Right cardiac atrium (tissue), 5 donors: ENCODE measurements around the gene RNU5B-1. TPM values are rescaled to one million over a fixed set of nuclear protein-coding genes. Genes with fewer than 3 reads are reported as not detected.

Experiments used
- ATAC-seq, 2 donors: fragments of 200-7000 bp; cut with Tn5 transposase; one replicate each; pipeline versions ENCODE4 v1.8.0 to v1.9.1; 2020; ENCODE audit warnings: moderate library complexity in 2 of 2, mild to moderate bottlenecking in 1 of 2
- DNase-seq, 3 donors: peaks; one replicate each; pipeline ENCODE4 v3.0.0-alpha.2; 2020
- H3K27ac ChIP-seq: one replicate; pipeline ENCODE4 v1.5.1; 2013; ENCODE audit warnings: mild to moderate bottlenecking, low read length, control low read depth, moderate library complexity
- H3K27me3 ChIP-seq: one replicate; pipeline ENCODE4 v1.6.1; 2013; ENCODE audit not compliant: control insufficient read depth, insufficient read depth
- H3K4me1 ChIP-seq: one replicate; pipeline ENCODE4 v1.6.1; 2013; ENCODE audit warnings: low read length; ENCODE audit not compliant: control insufficient read depth, insufficient read depth
- H3K4me3 ChIP-seq: one replicate; pipeline ENCODE4 v1.5.1; 2013; ENCODE audit warnings: low read length, control low read depth
- H3K9me3 ChIP-seq: one replicate; pipeline ENCODE4 v1.6.1; 2013; ENCODE audit warnings: low read length; ENCODE audit not compliant: control insufficient read depth
- WGBS: extraction: QIAGEN DNeasy Blood & Tissue Kit; methylation state at CpG from one replicate; pipeline ENCODE4 v1.1.7; 2013; 5-methylcytosine and 5-hydroxymethylcytosine counted together
- intact Hi-C, 4 donors: fragments of 100-400 bp; cut with DNase I; formaldehyde crosslinking; loops; one replicate each; pipeline versions ENCODE4 v1.11.0 to v1.14.0; 2022 to 2023
- polyA plus RNA-seq: library from polyadenylated mRNA; stranded (reverse); fragments of 200-250 nt; gene quantifications from one replicate; pipeline ENCODE4 v1.2.3, GENCODE V29; 2013
- total RNA-seq, 4 donors: library from RNA; stranded (reverse); fragmentation: NEBNext Ultra II Directional; extraction: Animal tissue kit (Norgen Biotek cat#: 25700); gene quantifications; one replicate each; pipeline ENCODE4 v1.2.1, GENCODE V29; 2021
- donor health status: healthy with polysubstance abuse.
- donor health status: DM: no; HTN: yes; CAD: no.
- donor health status: DM: no; HTN: no; CAD: no.
- donor health status: DM: no; HTN: yes; CAD: no; lungs with severe emphysema.
- donor health status: DM: yes; HTN: yes; CAD: no.

Gene RNU5B-1
- total and polyA plus RNA-seq, 5 donors: 16.9 to 71.0 (median 42.7) TPM; not detected in 1

GRCh38 chr15:65289261-65289854, 15.1 kb upstream of the RNU5B-1 start:
- Histone ChIP-seq H3K27ac (no peak overlapping the region), H3K9me3 (no peaks in the 10 kb centered on the region)
- intact Hi-C loops: loop anchor here in 1 of 4 donors (5.0 kb wide), 1 partner anchor 102 kb away; the partner anchor contains the start of gene CLPX

DNA sequence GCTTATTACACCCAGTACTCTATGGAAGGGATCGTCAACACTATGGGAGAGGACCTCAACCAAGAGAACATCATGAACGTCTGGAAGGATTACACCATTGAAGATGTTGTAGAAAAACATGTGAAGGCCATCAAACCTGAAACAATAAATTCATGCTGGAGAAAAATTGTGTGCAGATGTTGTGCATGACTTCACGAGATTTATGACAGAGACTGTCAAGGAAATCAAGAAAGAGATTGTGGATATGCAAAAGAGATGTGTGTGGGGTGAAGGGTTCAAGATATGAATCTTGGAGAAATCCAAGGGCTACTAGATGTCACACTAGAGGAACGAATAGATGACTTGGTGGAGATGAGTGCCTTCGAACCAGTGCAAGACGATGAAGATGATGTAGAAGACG, 14.2 kb upstream of the RNU5B-1 start:
- H3K27ac ChIP-seq: no peak overlapping the region
- no peaks in the 10 kb centered on the region for H3K4me1 ChIP-seq
- H3K4me3 ChIP-seq: no peak overlapping the region
- ATAC-seq (no peak), DNase-seq (no peak)
- no peaks in the 10 kb centered on the region for H3K27me3 ChIP-seq
- no peaks in the 10 kb centered on the region for H3K9me3 ChIP-seq
- intact Hi-C loops: no loop called here
- WGBS: 89% methylated on average over 7 of the region's 7 CpGs

More at GRCh38 chr15:65289261-65289854, 15.1 kb upstream of the RNU5B-1 start:
- Histone ChIP-seq H3K4me3 (no peak overlapping the region), H3K4me1 (no peaks in the 10 kb centered on the region), H3K27me3 (no peaks in the 10 kb centered on the region)
- 80% methylated on average over 7 of the region's 7 CpGs for WGBS
- ATAC-seq (no peak), DNase-seq (no peak)

DNA sequence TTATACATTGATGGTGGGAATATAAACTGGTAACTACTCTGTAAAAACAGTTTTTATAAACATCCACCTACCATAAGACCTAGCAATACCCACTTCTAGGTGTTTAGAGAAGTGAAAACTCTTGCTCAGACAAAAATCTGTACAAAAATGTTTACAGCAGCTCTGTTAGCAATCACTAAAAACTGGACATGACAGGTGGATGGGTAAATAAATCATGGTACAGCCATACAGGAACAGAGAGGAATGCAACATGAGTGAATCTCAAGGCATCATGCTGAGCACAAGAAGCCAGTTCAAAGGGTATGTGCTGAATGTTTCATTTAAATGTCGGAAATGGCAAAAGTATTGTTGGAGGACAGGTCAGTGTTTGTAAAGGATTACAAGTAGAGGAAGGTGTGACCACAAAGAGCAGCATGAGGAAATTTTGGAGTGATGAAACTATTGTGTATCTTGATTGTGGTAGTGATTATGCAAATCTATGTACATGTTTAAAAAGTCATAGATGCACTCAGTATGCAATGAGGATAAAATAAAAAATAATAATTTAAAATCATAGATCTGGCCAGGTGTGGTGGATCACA, 11.4 kb upstream of the RNU5B-1 start:
- no peak overlapping the region for H3K4me3 ChIP-seq
- ATAC-seq (no peak), DNase-seq (no peak)
- intact Hi-C loops: no loop called here
- H3K9me3 ChIP-seq: no peaks in the 10 kb centered on the region
- no peaks in the 10 kb centered on the region for H3K4me1 ChIP-seq
- 70% methylated on average over 1 of the region's 1 CpG for WGBS
- no peak overlapping the region for H3K27ac ChIP-seq
- H3K27me3 ChIP-seq: no peaks in the 10 kb centered on the region

- Histone ChIP-seq H3K4me3 (no peak overlapping the region), H3K27me3 (no peaks in the 10 kb centered on the region), H3K9me3 (no peaks in the 10 kb centered on the region), H3K27ac (no peak overlapping the region), H3K4me1 (no peaks in the 10 kb centered on the region)
- no peak for DNase-seq
- 87% methylated on average over 11 of the region's 11 CpGs for WGBS
- intact Hi-C loops: loop anchor here in 2 of 4 donors (5.0 kb wide), 1 partner anchor 111 kb away; the partner anchor contains the start of gene CLPX (in 2 of the 2)
- no peak for ATAC-seq
Observed at GRCh38 chr15:65298731-65299130, 5.7 kb upstream of the RNU5B-1 start.

DNA sequence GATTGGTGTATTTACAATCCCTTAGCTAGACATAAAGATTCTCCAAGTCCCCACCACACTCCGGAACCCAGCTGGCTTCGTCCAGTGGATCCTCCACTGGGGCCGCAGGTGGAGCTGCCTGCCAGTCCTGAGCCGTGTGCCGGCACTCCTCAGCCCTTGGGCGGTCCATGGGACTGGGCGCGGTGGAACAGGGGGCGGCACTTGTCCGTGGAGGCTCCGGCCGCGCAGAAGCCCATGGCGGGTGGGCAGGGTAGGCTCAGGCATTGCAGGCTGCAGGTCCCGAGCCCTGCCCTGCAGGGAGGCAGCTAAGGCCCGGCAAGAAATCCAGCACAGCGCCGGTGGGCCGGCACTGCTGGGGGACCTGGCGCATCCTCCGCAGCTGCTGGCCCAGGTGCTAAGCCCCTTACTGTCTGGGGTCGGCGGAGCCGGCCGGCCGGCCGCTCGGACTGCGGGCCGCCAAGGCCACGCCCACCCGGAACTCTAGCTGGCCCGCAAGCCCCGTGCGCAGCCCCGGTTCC, 3.5 kb upstream of the RNU5B-1 start:
- intact Hi-C loops: loop anchor here in 1 of 4 donors (5.0 kb wide), 1 partner anchor 114 kb away; the partner anchor contains the start of gene CLPX
- no peak overlapping the region for H3K4me3 ChIP-seq
- DNase-seq: no peak
- H3K27me3 ChIP-seq: no peaks in the 10 kb centered on the region
- H3K27ac ChIP-seq: no peak overlapping the region
- WGBS: 93% methylated on average over 36 of the region's 36 CpGs
- no peak for ATAC-seq
- H3K4me1 ChIP-seq: no peaks in the 10 kb centered on the region
- H3K9me3 ChIP-seq: no peaks in the 10 kb centered on the region

GRCh38 chr15:65302061-65302460, 2.4 kb upstream of the RNU5B-1 start:
- no peaks in the 10 kb centered on the region for H3K9me3 ChIP-seq
- 82% methylated on average over 24 of the region's 24 CpGs for WGBS
- no peak overlapping the region for H3K27ac ChIP-seq
- no peak overlapping the region for H3K4me3 ChIP-seq
- H3K27me3 ChIP-seq: no peaks in the 10 kb centered on the region
- intact Hi-C loops: loop anchor here in 1 of 4 donors (5.0 kb wide), 1 partner anchor 115 kb away; the partner anchor contains the start of gene CLPX
- ATAC-seq (no peak), DNase-seq (peak in 2 of 3 donors; percentile 62 to 68)
- no peaks in the 10 kb centered on the region for H3K4me1 ChIP-seq

DNA sequence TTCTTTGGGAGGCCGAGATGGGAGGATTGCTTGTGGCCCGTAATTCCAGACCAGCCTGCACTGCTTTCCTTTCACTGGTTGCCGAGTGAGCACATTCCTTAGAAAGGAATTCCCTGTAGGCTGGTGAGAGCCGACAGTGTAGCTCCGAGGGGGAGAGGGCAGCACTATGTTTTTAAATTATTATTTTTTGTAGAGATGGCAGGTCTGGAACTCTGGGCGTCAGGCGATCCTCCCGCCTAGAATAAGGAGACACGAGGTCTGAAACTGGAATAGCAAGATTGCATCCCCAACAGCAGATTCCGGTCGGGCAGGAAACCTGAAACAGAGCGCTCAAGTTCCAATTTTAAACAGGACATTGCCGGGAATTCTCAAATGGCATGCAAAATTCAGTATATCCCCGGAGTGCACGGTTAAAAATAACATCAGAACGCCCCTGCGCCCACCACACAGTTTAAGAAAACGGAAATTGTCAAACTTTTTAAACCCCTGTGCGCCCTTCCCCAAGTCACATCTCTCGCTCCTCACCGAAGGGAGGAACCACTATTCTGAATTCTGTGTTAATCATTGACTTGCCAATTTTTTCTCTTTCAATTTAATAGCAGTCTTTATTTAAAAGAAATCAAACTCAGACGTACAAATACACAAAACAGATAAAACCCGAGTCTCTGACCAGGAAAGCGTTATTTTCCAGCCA, 643 bp upstream of the RNU5B-1 start:
- Histone ChIP-seq H3K27me3 (no peaks in the 10 kb centered on the region), H3K4me1 (no peaks in the 10 kb centered on the region), H3K9me3 (no peaks in the 10 kb centered on the region), H3K4me3 (peak overlapping the region; percentile 97), H3K27ac (peak overlapping the region; percentile 99)
- ATAC-seq: peak; percentile 68 to 72
- WGBS: 1% methylated on average over 24 of the region's 24 CpGs
- DNase-seq: peak; percentile 30 to 64 (median 59)
- intact Hi-C loops: loop anchor here in 1 of 4 donors (5.0 kb wide), 1 partner anchor 117 kb away; the partner anchor contains the start of gene CLPX

DNA sequence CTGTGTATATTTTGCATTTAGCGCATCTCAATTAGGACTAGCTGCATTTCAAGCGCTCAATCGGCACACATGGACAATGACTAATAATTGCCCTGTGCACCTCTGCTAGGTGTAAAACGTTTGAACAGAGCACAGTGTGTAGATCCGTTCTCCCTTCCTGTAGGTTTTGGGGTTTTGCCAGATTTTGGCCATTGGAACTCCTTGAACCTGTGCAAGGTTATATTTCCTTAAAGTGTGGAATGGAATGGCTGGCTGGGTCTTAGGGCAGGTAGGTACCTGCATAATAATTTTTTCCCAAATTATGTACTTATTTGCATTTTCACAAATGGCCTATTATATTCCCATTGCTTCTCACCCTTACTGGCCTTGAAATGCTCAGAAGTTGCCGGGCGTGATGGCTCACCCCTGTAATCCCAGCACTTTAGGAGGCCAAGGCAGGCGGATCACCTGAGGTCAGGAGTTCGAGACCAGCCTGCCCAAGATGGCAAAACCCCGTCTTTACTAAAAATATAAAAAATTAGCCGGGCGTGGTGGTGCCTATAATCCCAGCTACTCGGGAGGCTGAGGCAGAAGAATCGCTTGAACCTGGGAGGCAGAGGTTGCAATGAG, 777 bp downstream of the RNU5B-1 start:
- Histone ChIP-seq H3K27ac (peak overlapping the region; percentile 96), H3K4me1 (no peaks in the 10 kb centered on the region), H3K27me3 (no peaks in the 10 kb centered on the region), H3K4me3 (peak overlapping the region; percentile 97), H3K9me3 (no peaks in the 10 kb centered on the region)
- intact Hi-C loops: no loop called here
- DNase-seq (peak in 1 of 3 donors; percentile 27), ATAC-seq (peak; percentile 15 to 30)
- WGBS: 54% methylated on average over 14 of the region's 14 CpGs

GRCh38 chr15:65305776-65306175, 1.3 kb downstream of the RNU5B-1 start:
- no peak overlapping the region for H3K4me3 ChIP-seq
- no peak overlapping the region for H3K27ac ChIP-seq
- ATAC-seq (no peak), DNase-seq (peak in 1 of 3 donors; percentile 6)
- 80% methylated on average over 3 of the region's 3 CpGs for WGBS
- no peaks in the 10 kb centered on the region for H3K27me3 ChIP-seq
- intact Hi-C loops: no loop called here
- H3K9me3 ChIP-seq: no peaks in the 10 kb centered on the region
- no peaks in the 10 kb centered on the region for H3K4me1 ChIP-seq

DNA sequence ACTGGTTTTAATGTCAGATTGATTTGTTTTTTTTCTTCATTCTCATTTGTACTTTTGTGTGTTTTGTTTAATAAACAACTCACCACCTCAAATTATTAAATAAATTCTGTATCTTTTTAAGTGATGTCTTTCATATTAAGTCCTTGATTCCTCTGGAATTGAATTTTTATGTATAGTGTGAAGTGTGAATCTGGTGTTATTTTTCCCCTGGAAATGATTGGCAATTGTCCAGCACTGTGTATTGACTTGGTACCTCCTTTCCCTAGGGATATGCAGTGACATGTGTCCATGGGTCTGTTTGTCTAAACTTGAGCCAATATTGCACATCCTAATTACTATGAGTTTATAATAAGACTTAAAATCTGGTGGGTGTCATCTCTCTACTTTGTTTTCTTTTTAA, 2.1 kb downstream of the RNU5B-1 start:
- H3K27ac ChIP-seq: no peak overlapping the region
- intact Hi-C loops: no loop called here
- H3K4me3 ChIP-seq: no peak overlapping the region
- no peaks in the 10 kb centered on the region for H3K27me3 ChIP-seq
- ATAC-seq: no peak
- DNase-seq: no peak
- no peaks in the 10 kb centered on the region for H3K4me1 ChIP-seq
- H3K9me3 ChIP-seq: no peaks in the 10 kb centered on the region
